ENCODE results near the gene TTBK1.

DNA sequence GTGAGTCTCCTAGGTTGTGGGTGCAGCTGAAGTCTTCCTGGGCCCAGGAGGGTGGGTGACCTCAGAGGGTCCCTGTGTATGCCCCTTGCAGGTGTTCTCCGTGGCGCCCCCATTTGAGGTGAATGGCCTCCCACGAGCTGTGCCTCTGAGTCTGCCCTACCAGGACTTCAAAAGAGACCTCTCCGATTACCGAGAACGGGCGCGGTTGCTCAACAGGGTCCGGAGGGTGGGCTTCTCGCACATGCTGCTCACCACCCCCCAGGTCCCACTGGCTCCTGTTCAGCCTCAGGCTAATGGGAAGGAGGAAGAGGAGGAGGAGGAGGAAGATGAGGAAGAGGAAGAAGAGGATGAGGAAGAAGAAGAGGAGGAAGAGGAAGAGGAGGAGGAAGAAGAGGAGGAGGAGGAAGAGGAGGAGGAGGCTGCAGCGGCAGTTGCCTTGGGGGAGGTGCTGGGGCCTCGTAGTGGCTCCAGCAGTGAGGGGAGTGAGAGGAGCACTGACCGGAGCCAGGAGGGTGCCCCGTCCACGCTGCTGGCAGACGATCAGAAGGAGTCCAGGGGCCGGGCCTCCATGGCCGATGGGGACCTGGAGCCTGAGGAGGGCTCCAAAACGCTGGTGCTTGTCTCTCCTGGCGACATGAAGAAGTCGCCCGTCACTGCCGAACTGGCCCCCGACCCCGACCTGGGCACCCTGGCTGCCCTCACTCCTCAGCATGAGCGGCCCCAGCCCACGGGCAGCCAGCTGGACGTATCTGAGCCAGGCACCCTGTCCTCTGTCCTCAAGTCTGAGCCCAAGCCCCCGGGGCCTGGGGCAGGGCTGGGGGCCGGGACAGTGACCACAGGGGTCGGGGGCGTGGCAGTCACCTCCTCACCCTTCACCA is 39.6 kb downstream of the TTBK1 start:
- TF ChIP-seq, protein P1, sequence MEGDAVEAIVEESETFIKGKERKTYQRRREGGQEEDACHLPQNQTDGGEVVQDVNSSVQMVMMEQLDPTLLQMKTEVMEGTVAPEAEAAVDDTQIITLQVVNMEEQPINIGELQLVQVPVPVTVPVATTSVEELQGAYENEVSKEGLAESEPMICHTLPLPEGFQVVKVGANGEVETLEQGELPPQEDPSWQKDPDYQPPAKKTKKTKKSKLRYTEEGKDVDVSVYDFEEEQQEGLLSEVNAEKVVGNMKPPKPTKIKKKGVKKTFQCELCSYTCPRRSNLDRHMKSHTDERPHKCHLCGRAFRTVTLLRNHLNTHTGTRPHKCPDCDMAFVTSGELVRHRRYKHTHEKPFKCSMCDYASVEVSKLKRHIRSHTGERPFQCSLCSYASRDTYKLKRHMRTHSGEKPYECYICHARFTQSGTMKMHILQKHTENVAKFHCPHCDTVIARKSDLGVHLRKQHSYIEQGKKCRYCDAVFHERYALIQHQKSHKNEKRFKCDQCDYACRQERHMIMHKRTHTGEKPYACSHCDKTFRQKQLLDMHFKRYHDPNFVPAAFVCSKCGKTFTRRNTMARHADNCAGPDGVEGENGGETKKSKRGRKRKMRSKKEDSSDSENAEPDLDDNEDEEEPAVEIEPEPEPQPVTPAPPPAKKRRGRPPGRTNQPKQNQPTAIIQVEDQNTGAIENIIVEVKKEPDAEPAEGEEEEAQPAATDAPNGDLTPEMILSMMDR (IDR thresholded peaks at IDR 0.05 in 8 of 11, conservative IDR thresholded peaks at IDR 0.05 in 3 of 11), result no peak
- TF ChIP-seq POLR2A (IDR thresholded peaks at IDR 0.05), result no peak
